SU-DHL-6 (cell line): Measurements from ENCODE around the gene MCM5.

Experiments
- CTCF ChIP-seq: fragments of 200-600 bp; sonication (generic); IDR thresholded peaks from one replicate; pipeline ENCODE4 v1.5.1; 2017; ENCODE audit warnings: antibody characterized with exemption, mild to moderate bottlenecking, low read length, moderate library complexity; ENCODE audit not compliant: insufficient read depth, poor library complexity, severe bottlenecking
- EZH2phosphoT487 ChIP-seq: fragments of 200-600 bp; sonication (generic), shearing (Covaris generic); conservative IDR thresholded peaks from 2 replicates; pipeline ENCODE4 v1.6.1; 2018; ENCODE audit warnings: mild to moderate bottlenecking, antibody characterized with exemption, low read length, moderate library complexity, mixed read lengths

GRCh38 chr22:35456757-35457156, 56.8 kb downstream of the MCM5 start:
- no peak for TF ChIP-seq CTCF
- TF ChIP-seq EZH2phosphoT487 = no peak
